Activated CD4-positive, alpha-beta T cell treated with anti-CD3 and anti-CD28 coated beads, Interleukin-2, amount 10 ng/mL, durations not matched to agents 7 days and 5 days (primary cell): ENCODE measurements around the gene KIF16B. TPM values are rescaled to one million over a fixed set of nuclear protein-coding genes. Genes with fewer than 3 reads are reported as not detected.

ENCODE experiments used
- CTCF ChIA-PET: fragments of 350-600 bp; sonication (Branson Sonifier 250); formaldehyde crosslinking; loops from one replicate; lab custom pipeline; 2021; ENCODE audit warnings: antibody characterized with exemption; lab: Charles Lee
- POLR2A ChIA-PET: fragments of 350-600 bp; sonication (Branson Sonifier 250); formaldehyde crosslinking; loops from one replicate; lab custom pipeline; 2021; ENCODE audit warnings: antibody characterized with exemption; lab: Charles Lee
- DNase-seq: peaks from one replicate; pipeline ENCODE4 v3.0.0-alpha.2; 2020
- H3K27ac Mint-ChIP-seq: one replicate; pipeline ENCODE4 v1.8.0; 2021; ENCODE audit warnings: mild to moderate bottlenecking, moderate library complexity, mixed read lengths
- H3K27me3 Mint-ChIP-seq: one replicate; pipeline ENCODE4 v1.8.0; 2021; ENCODE audit warnings: mixed read lengths
- H3K36me3 Mint-ChIP-seq: one replicate; pipeline ENCODE4 v1.8.0; 2021; ENCODE audit warnings: low read depth, mixed read lengths
- H3K4me1 Mint-ChIP-seq: one replicate; pipeline ENCODE4 v1.8.0; 2021; ENCODE audit warnings: mixed read lengths
- H3K4me3 Mint-ChIP-seq: one replicate; pipeline ENCODE4 v1.8.0; 2021; ENCODE audit warnings: mild to moderate bottlenecking, moderate library complexity, mixed read lengths
- H3K9me3 Mint-ChIP-seq: one replicate; pipeline ENCODE4 v1.8.0; 2021; ENCODE audit warnings: mixed read lengths
- total RNA-seq, 2 experiments: library from RNA; stranded (reverse); gene quantifications; one replicate each; pipeline ENCODE4 v1.2.3, GENCODE V29; 2021

The KIF16B gene
- total RNA-seq, 2 experiments from 2014 or later, result 9.4 to 10.3 TPM

DNA sequence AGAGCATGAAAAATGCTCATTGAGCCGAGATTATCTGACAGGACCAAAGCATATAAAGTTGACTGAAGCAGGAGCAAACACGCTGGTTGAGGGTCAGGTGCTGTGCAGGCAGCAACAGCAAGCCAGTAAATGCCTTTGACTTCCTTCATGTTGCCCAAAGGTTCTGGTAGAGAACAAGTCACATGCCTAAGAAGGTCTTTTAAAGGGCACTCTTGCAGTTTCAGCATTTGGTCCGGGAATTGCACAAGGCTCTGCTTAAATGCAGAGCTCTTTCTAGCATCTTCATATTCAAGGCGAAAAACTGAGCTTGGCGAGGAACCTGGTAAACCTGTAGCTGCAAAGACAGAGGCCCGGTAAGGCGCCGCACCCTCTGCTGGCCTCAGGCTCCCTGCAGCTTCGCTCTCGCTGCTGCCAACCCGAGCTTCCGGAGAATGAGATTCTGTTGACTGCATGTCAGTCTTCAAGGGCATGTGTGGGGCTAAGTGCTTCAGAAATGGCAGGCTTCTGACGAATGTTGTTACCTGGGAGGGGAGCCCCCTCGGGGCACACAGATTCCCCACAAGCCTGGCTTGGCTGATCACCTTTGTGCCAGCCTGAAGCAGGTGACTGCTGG is 205.2 kb downstream of the KIF16B start:
- H3K9me3 Mint-ChIP-seq, result no peaks in the 10 kb centered on the region
- no peak for DNase-seq
- H3K36me3 Mint-ChIP-seq, result peaks cover 2% of the 10 kb centered on the region
- ChIA-PET CTCF (interaction anchor here (0.6 to 0.9 kb wide), 2 partner anchors 9 to 325 kb away, joined by 3 to 4 read pairs; no protein-coding TSS in a partner anchor), POLR2A (no interaction called here)
- no peaks in the 10 kb centered on the region for H3K27me3 Mint-ChIP-seq
- H3K27ac Mint-ChIP-seq, result no peak overlapping the region
- H3K4me3 Mint-ChIP-seq, result no peak overlapping the region
- H3K4me1 Mint-ChIP-seq, result no peaks in the 10 kb centered on the region

DNA sequence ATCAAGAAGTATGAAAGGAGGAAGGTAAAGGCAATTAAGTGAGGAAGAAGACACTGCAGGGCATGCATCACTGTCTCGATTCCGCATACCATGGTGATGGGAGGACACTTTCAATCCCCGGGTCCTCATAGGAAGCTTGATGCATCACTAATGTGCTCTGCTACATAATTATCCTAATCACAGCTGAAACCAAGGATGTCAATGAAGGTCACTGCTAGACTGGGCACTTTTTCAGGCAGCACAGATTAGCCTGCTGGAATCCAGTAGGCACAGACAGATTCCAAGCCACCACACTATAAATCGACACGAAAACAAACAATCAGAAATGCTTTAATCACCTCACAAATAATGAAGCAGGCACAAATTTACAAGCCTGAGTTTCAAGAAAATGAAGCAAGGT is 206.7 kb downstream of the KIF16B start:
- CTCF ChIA-PET, result interaction anchor here (0.7 kb wide), 1 partner anchor 725 kb away, joined by 3 read pairs; no protein-coding TSS in a partner anchor
- no peak for DNase-seq
- Mint-ChIP-seq H3K9me3 (no peaks in the 10 kb centered on the region), H3K27me3 (no peaks in the 10 kb centered on the region), H3K4me1 (no peaks in the 10 kb centered on the region), H3K36me3 (peaks cover 2% of the 10 kb centered on the region), H3K4me3 (no peak overlapping the region), H3K27ac (no peak overlapping the region)
- POLR2A ChIA-PET, result no interaction called here

GRCh38 chr20:16364320-16364687 is 208.9 kb downstream of the KIF16B start:
- no peak overlapping the region for H3K4me3 Mint-ChIP-seq
- peaks cover 2% of the 10 kb centered on the region for H3K36me3 Mint-ChIP-seq
- H3K4me1 Mint-ChIP-seq, result no peaks in the 10 kb centered on the region
- H3K27ac Mint-ChIP-seq, result no peak overlapping the region
- DNase-seq, result no peak
- CTCF ChIA-PET, result no interaction called here
- H3K27me3 Mint-ChIP-seq, result no peaks in the 10 kb centered on the region
- POLR2A ChIA-PET, result no interaction called here
- no peaks in the 10 kb centered on the region for H3K9me3 Mint-ChIP-seq

GRCh38 chr20:16363506-16364319 is 209.5 kb downstream of the KIF16B start:
- CTCF ChIA-PET, result no interaction called here
- no peaks in the 10 kb centered on the region for H3K9me3 Mint-ChIP-seq
- H3K4me3 Mint-ChIP-seq, result no peak overlapping the region
- H3K27ac Mint-ChIP-seq, result no peak overlapping the region
- POLR2A ChIA-PET, result no interaction called here
- peaks cover 2% of the 10 kb centered on the region for H3K36me3 Mint-ChIP-seq
- no peak for DNase-seq
- H3K27me3 Mint-ChIP-seq, result no peaks in the 10 kb centered on the region
- no peaks in the 10 kb centered on the region for H3K4me1 Mint-ChIP-seq

GRCh38 chr20:16362642-16363041 is 210.6 kb downstream of the KIF16B start:
- ChIA-PET POLR2A (no interaction called here), CTCF (no interaction called here)
- H3K27ac Mint-ChIP-seq, result no peak overlapping the region
- H3K36me3 Mint-ChIP-seq, result peaks cover 2% of the 10 kb centered on the region
- no peaks in the 10 kb centered on the region for H3K4me1 Mint-ChIP-seq
- no peak for DNase-seq
- H3K4me3 Mint-ChIP-seq, result no peak overlapping the region
- no peaks in the 10 kb centered on the region for H3K27me3 Mint-ChIP-seq
- no peaks in the 10 kb centered on the region for H3K9me3 Mint-ChIP-seq

DNA sequence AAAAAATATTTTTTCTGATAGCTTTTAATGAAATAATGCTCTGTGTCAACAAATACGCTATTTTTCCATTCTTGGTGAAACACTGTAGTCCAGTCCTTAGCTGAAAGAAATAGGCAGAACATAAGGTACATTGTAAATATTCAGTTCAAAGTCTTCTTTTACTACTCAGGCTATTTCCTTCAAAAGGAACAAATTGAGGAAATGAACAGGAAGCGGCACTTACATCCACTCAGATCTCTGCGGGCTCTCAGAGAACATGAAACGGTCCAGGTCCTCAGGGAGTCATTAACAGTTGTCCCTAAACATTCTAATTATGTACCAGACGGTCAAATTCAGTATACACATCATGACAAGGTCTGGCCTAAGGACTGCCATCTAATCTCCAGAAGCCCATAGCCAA is 212.6 kb downstream of the KIF16B start:
- Mint-ChIP-seq H3K27ac (no peak overlapping the region), H3K4me3 (no peak overlapping the region), H3K27me3 (no peaks in the 10 kb centered on the region), H3K36me3 (no peaks in the 10 kb centered on the region), H3K9me3 (no peaks in the 10 kb centered on the region), H3K4me1 (no peaks in the 10 kb centered on the region)
- DNase-seq, result no peak
- ChIA-PET POLR2A (no interaction called here), CTCF (no interaction called here)

DNA sequence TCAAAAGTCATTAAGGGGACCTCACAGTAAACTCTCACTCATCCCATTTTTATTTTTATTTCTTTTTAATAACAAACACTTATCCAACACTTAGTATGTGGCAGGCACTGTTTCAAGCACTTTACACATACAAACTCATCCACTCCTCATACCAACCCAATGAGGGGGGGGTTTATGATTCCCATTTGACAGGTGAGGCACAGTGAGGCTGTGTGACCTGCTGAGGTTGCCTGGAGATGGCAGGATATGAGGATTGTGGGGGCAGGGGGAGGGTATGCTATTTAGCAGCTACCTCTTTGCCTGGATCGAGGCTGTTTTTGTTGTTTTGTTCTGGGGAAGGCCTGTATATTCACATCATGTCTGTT is 219.8 kb downstream of the KIF16B start:
- Mint-ChIP-seq H3K9me3 (no peaks in the 10 kb centered on the region), H3K27ac (no peak overlapping the region), H3K36me3 (no peaks in the 10 kb centered on the region), H3K27me3 (no peaks in the 10 kb centered on the region), H3K4me1 (no peaks in the 10 kb centered on the region), H3K4me3 (no peak overlapping the region)
- ChIA-PET CTCF (no interaction called here), POLR2A (no interaction called here)
- no peak for DNase-seq

GRCh38 chr20:16352751-16353416 is 220.4 kb downstream of the KIF16B start:
- POLR2A ChIA-PET, result no interaction called here
- DNase-seq, result no peak
- CTCF ChIA-PET, result no interaction called here
- H3K4me1 Mint-ChIP-seq, result no peaks in the 10 kb centered on the region
- H3K27ac Mint-ChIP-seq, result no peak overlapping the region
- H3K9me3 Mint-ChIP-seq, result no peaks in the 10 kb centered on the region
- no peaks in the 10 kb centered on the region for H3K27me3 Mint-ChIP-seq
- no peak overlapping the region for H3K4me3 Mint-ChIP-seq
- no peaks in the 10 kb centered on the region for H3K36me3 Mint-ChIP-seq

GRCh38 chr20:16352321-16352720 is 220.9 kb downstream of the KIF16B start:
- Mint-ChIP-seq H3K4me1 (no peaks in the 10 kb centered on the region), H3K27ac (no peak overlapping the region), H3K9me3 (no peaks in the 10 kb centered on the region), H3K27me3 (no peaks in the 10 kb centered on the region), H3K4me3 (no peak overlapping the region), H3K36me3 (no peaks in the 10 kb centered on the region)
- ChIA-PET CTCF (no interaction called here), POLR2A (no interaction called here)
- no peak for DNase-seq

GRCh38 chr20:16351415-16351814 is 221.8 kb downstream of the KIF16B start:
- H3K36me3 Mint-ChIP-seq, result no peaks in the 10 kb centered on the region
- no peak for DNase-seq
- no peaks in the 10 kb centered on the region for H3K9me3 Mint-ChIP-seq
- H3K4me1 Mint-ChIP-seq, result no peaks in the 10 kb centered on the region
- CTCF ChIA-PET, result no interaction called here
- H3K27ac Mint-ChIP-seq, result no peak overlapping the region
- H3K4me3 Mint-ChIP-seq, result no peak overlapping the region
- no peaks in the 10 kb centered on the region for H3K27me3 Mint-ChIP-seq
- POLR2A ChIA-PET, result no interaction called here

DNA sequence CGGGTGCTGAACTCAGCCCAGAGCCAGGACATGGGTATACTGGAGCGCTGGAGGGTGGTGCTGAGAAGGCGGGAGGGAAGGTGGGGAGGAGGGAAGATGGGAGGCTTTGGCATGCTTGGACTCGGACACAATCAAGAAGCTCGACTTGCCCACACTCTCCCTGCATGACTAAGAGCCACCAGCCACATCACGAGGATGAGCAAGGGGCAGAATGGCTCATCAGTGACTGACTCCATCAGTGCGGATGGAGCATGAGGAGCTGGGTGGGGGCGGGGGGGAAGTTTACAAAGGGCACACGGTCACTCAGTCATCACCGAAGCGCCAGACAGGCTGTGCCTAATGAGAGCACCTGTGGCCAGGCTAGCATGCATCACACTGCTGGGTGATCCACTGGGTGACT is 222.8 kb downstream of the KIF16B start:
- H3K27me3 Mint-ChIP-seq, result no peaks in the 10 kb centered on the region
- POLR2A ChIA-PET, result no interaction called here

DNA sequence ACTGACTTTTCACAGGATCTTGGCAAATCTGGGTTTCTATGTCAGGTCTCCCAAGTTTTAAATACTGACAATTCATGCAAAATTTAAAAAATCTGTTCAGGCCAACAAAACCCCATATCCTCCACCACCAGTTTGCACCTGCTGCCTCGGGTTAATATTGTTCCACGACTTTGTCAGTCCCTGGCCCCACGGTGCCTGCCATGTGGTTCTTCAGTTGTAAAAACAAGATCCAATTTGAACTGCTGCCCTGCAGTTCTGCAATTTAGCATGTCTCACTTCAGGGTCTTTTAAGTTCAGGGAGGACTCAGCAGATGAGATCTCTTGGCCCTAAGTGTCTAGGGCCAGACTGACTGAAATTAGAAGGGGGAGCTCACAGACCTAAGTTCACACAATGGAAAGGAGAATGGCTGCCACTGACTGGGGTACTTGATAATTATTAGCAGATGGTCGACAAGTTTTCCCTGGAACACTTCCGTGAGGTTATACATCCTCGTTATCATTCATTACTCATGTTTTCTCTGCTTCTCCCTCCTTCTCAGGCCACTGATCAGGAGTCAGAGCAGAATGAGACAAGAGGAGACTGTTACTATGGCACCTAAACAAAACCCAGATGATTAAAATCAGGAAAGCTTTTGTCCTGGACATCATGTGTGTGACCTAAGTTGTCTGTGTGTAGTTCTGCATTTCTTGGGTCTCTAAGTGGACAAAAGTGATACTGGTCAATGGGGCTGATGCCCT is 223.6 kb downstream of the KIF16B start:
- no peak for DNase-seq
- no peaks in the 10 kb centered on the region for H3K27me3 Mint-ChIP-seq
- H3K4me3 Mint-ChIP-seq, result no peak overlapping the region
- CTCF ChIA-PET, result no interaction called here
- no peaks in the 10 kb centered on the region for H3K9me3 Mint-ChIP-seq
- H3K27ac Mint-ChIP-seq, result no peak overlapping the region
- POLR2A ChIA-PET, result no interaction called here
- H3K4me1 Mint-ChIP-seq, result no peaks in the 10 kb centered on the region
- no peaks in the 10 kb centered on the region for H3K36me3 Mint-ChIP-seq

More for the DNA sequence above, 222.8 kb downstream of the KIF16B start:
- Mint-ChIP-seq H3K4me3 (no peak overlapping the region), H3K9me3 (no peaks in the 10 kb centered on the region), H3K36me3 (no peaks in the 10 kb centered on the region), H3K27ac (no peak overlapping the region), H3K4me1 (no peaks in the 10 kb centered on the region)
- no peak for DNase-seq
- CTCF ChIA-PET, result no interaction called here

DNA sequence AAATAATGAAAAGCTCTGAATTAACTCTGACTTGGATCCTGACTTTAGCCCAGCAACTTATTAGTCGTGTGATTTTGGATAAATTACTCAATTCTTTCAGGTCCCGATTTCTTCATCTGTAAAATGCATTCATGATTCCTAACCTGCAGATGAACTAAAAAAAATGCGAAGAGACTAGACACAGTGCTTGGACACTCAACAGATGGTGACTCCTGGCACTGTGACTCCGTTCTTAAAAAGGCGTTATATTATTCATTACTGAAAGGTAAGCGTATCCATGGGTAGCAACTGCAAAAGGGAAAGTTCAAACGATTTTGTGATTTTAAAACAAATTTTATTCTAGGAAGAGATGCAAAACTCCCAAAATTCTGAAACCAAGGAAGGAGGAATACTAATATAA is 226.3 kb downstream of the KIF16B start:
- CTCF ChIA-PET, result no interaction called here

More for the DNA sequence above, 226.3 kb downstream of the KIF16B start:
- Mint-ChIP-seq H3K9me3 (no peaks in the 10 kb centered on the region), H3K27me3 (no peaks in the 10 kb centered on the region), H3K27ac (no peak overlapping the region), H3K36me3 (no peaks in the 10 kb centered on the region), H3K4me3 (no peak overlapping the region), H3K4me1 (no peaks in the 10 kb centered on the region)
- POLR2A ChIA-PET, result no interaction called here
- DNase-seq, result no peak
